Psoas muscle (tissue), 8 donors: ENCODE measurements around the gene ABCA7. TPM values are rescaled to one million over a fixed set of nuclear protein-coding genes. Genes with fewer than 3 reads are reported as not detected.

Source experiments
- ATAC-seq, 4 donors: fragments of 200-7000 bp; cut with Tn5 transposase; one replicate each; pipeline ENCODE4 v1.9.1; 2020; ENCODE audit warnings: moderate library complexity in 3 of 4, mild to moderate bottlenecking in 2 of 4
- DNase-seq, 2 donors: peaks; one replicate each; pipeline ENCODE4 v3.0.0-alpha.2; 2020
- H3K27ac ChIP-seq: fragments of 200-600 bp; one replicate; pipeline ENCODE4 v1.8.0; 2022
- H3K27me3 ChIP-seq, 3 donors: fragments of 200-600 bp in 1 of 3; one replicate each; pipeline versions ENCODE4 v1.6.1 to v1.8.0; 2013 to 2022; ENCODE audit warnings: low read length in 2 of 3, mild to moderate bottlenecking in 2 of 3, moderate library complexity in 1 of 3; ENCODE audit not compliant: insufficient read depth in 3 of 3
- H3K36me3 ChIP-seq, 2 donors: fragments of 200-600 bp in 1 of 2; one replicate each; pipeline versions ENCODE4 v1.6.1 to v1.8.0; 2013 to 2022; ENCODE audit warnings: low read depth in 1 of 2, mild to moderate bottlenecking in 1 of 2, moderate library complexity in 1 of 2; ENCODE audit not compliant: insufficient read depth in 1 of 2
- H3K4me1 ChIP-seq: fragments of 200-600 bp; one replicate; pipeline ENCODE4 v1.8.0; 2022
- H3K4me3 ChIP-seq: fragments of 200-600 bp; one replicate; pipeline ENCODE4 v1.8.0; 2022; ENCODE audit warnings: mild to moderate bottlenecking
- H3K9me3 ChIP-seq: fragments of 200-600 bp; one replicate; pipeline ENCODE4 v1.8.0; 2022
- WGBS, 3 donors: extraction: QIAGEN DNeasy Blood & Tissue Kit; methylation state at CpG; one replicate each; pipeline versions ENCODE4 v1.1.6 to v1.1.7; 2013; 5-methylcytosine and 5-hydroxymethylcytosine counted together
- intact Hi-C, 2 donors: fragments of 100-400 bp; cut with DNase I; formaldehyde crosslinking; loops; one replicate each; pipeline versions ENCODE4 v1.11.0 to v1.14.2; 2022
- polyA plus RNA-seq, 3 donors: library from polyadenylated mRNA; stranded (reverse); fragments of 200-250 nt; gene quantifications; one replicate each; pipeline ENCODE4 v1.2.3, GENCODE V29; 2013
- total RNA-seq, 4 donors: library from RNA; stranded (reverse); fragmentation: NEBNext Ultra II Directional in 2 of 4; extraction: Animal tissue kit (Norgen Biotek cat#: 25700) in 2 of 4; gene quantifications; one replicate each; pipeline versions ENCODE4 v1.2.1 to v1.2.4, GENCODE V29; 2021 to 2023
- TF ChIP-seq, protein P1 (sequence below): fragments of 200-600 bp; IDR thresholded peaks from one replicate; pipeline ENCODE4 v1.8.0; 2022; ENCODE audit warnings: antibody characterized with exemption
- donor health status: healthy with polysubstance abuse.
- donor health status: DM: no; HTN: no; CAD: no; lungs with moderate emphysema.
- donor health status: Bipolar disorder and iron deficiency.
- donor health status: healthy.
- donor health status: DM: yes; HTN: yes; CAD: no.
- donor health status: DM: no; HTN: no; CAD: no.
- donor health status: DM: no; HTN: no; CAD: no.
- donor health status: DM: yes; HTN: yes; CAD: no.

The ABCA7 gene
- total and polyA plus RNA-seq, 7 donors, result 2.6 to 19.5 (median 10.1) TPM

DNA sequence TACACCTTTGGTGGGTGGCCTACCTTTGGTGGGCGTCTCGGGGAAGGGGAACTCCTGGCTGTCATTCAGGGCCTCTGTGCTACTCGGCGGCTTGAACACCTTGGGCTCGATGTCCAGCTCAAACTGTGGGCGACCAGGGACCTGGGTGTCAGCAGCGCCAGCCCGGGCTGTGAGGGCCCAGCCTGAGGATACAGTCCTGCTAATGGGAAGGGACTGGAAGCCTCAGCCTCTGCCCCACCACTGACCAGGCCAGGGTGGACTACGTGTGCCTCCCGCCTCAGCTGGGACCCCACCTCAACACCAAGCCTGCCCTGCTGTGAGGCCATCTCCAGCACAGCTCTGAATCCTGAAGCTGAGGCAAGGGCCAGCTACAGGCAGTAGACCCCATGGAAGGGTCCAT lies 26.7 kb upstream of the ABCA7 start:
- TF ChIP-seq, protein P1, sequence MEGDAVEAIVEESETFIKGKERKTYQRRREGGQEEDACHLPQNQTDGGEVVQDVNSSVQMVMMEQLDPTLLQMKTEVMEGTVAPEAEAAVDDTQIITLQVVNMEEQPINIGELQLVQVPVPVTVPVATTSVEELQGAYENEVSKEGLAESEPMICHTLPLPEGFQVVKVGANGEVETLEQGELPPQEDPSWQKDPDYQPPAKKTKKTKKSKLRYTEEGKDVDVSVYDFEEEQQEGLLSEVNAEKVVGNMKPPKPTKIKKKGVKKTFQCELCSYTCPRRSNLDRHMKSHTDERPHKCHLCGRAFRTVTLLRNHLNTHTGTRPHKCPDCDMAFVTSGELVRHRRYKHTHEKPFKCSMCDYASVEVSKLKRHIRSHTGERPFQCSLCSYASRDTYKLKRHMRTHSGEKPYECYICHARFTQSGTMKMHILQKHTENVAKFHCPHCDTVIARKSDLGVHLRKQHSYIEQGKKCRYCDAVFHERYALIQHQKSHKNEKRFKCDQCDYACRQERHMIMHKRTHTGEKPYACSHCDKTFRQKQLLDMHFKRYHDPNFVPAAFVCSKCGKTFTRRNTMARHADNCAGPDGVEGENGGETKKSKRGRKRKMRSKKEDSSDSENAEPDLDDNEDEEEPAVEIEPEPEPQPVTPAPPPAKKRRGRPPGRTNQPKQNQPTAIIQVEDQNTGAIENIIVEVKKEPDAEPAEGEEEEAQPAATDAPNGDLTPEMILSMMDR, result no peak
- ATAC-seq, result no peak
- WGBS, 3 donors, result 89 to 95% (median 91%) methylated on average over 9 to 10 of the region's 10 CpGs
- intact Hi-C loops, result no loop called here
- Histone ChIP-seq H3K4me3 (no peak overlapping the region), H3K9me3 (no peaks in the 10 kb centered on the region), H3K36me3 (peaks cover 13 to 59% of the 10 kb centered on the region in 2 donors), H3K27ac (no peak overlapping the region), H3K27me3 (no peaks in the 10 kb centered on the region), H3K4me1 (peaks cover 41% of the 10 kb centered on the region)
- DNase-seq, result no peak

DNA sequence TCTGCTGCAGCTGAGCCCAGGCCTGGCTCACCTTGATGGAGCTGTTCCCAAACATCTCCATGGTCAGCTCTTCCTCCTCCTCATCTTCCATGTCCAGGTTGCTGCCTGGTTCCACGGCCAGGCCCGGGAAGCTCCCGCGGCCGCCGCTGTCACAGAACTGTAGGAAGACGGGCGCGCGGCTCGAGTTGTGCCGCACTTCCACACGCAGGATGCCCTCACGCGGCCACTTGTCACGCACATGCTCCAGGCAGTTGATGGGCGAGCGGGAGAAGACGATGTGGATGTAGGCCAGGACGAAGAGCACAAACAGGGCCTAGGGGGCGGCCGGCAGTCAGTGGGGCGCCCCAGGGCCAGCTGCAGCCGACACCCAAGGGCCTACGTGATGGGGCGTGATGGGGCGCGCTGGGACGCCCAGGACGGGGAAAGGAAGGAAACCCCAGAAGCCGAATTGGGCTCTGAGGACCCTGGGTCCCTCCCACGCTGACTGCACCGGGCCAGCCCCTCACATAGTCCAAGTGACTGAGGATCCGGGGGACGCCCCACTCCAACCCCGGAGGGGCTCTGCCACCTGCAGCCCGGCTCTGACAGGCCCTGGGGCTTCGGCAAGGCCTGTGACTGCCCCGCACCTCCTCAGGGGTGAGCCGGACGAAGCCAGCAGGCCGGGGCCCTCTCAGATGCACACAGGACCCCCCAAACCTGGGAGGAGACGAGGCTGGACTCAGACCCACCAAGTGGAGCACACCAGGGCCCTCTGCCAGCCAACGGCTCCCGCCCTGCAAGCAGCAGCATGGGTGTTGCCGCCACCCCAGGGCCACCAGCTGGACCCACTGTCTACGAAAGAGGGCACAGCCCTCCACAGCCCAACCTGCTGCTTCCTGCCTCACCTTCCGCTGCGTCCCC lies 25.5 kb upstream of the ABCA7 start:
- intact Hi-C loops, result no loop called here
- peaks cover 13 to 50% of the 10 kb centered on the region in 2 donors for H3K36me3 ChIP-seq

DNA sequence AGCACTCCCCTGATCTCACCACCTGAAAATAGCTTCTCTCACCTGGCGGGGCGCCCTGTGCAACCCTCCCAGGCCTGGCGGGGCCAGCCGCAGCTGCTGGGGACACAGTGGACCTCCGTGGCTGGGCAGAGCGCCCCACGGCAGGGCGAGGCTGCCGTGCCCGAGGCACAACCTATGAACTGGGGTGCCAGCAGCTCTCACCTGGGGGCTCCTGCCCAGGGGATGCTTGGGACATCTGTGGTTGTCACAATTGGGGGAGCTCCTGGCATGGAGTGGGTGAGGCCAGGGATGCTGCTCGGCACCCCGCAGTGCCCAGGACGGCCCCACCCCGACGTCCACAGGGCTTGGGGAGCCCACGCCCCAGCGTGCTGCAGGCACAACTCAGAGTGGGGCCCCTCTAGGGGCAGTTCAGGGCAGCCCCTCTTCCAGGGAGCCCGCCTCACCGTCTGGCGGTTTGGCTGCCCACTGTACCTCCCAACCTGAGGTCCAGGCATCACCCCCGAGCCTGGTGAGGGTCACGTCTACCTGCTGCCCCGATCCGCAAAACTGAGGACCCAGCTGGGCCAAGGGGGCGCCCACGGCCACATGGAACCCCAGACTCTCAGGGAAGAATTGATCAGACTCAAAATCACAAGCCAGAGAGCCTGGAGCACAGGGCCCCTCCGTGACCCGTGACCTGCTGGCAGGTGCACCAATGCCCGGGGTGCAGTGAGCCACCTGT lies 24.7 kb upstream of the ABCA7 start:
- Histone ChIP-seq H3K4me1 (peaks cover 57% of the 10 kb centered on the region), H3K27me3 (no peaks in the 10 kb centered on the region), H3K27ac (no peak overlapping the region), H3K4me3 (peak overlapping the region; percentile 88), H3K36me3 (peaks cover 8 to 42% of the 10 kb centered on the region in 2 donors), H3K9me3 (no peaks in the 10 kb centered on the region)
- DNase-seq, result peak in 1 of 2 donors; percentile 59
- TF ChIP-seq, protein P1, result no peak
- 72 to 85% (median 82%) methylated on average over 29 of the region's 29 CpGs for WGBS, 3 donors
- intact Hi-C loops, result no loop called here
- no peak for ATAC-seq

More for the DNA sequence above, 25.5 kb upstream of the ABCA7 start:
- DNase-seq (peak in 1 of 2 donors; percentile 45), ATAC-seq (no peak)
- Histone ChIP-seq H3K4me1 (peaks cover 52% of the 10 kb centered on the region), H3K27me3 (no peaks in the 10 kb centered on the region), H3K27ac (no peak overlapping the region), H3K4me3 (no peak overlapping the region), H3K9me3 (no peaks in the 10 kb centered on the region)
- 91 to 92% (median 91%) methylated on average over 47 to 49 of the region's 49 CpGs for WGBS, 3 donors
- TF ChIP-seq, protein P1, result no peak

DNA sequence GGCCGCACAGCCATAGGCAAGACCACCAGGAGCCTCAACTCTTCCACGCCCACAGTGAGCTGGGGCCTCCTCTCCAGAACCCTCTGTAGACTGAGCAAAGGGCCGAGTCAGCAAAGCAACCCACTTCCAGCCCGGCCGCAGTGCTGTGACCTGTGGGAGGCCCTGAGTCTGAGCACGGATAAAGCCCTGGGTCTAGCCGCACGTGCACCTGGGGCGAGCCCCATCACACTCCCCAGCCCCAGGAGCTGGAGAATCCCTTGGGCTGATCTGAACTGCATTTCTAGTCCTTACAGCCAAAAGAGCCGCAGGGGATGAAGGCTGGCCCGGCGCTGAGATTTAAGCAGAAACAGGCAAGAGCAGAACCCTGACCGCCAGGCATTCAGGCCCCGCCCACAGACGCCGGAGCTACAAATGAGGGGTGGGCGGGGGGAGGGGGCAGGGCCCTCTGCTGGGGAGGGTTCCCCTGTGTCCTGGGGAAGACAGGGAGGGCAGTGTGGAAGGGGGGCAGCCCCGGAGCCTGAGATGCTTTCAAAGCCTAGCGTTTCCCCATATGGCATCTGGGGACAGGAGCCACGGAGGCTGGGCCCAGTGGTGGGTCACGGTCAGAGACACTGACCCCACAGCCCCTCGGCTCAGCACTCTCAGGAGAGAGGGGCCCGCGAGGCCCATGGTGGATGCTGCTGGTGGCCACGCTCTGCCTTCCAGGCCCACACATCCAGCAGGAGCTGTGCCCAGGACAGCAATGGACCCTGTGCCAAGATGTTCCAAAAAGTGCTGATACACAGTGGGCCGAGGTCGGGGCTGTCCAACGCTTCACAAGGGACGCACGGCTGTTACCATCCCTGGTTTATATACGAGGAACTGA lies 23.9 kb upstream of the ABCA7 start:
- H3K27me3 ChIP-seq, result no peaks in the 10 kb centered on the region
- intact Hi-C loops, result no loop called here
- 56 to 60% (median 57%) methylated on average over 27 to 31 of the region's 31 CpGs for WGBS, 3 donors
- peaks cover 57% of the 10 kb centered on the region for H3K4me1 ChIP-seq
- ATAC-seq (no peak), DNase-seq (peak in 1 of 2 donors; percentile 53)
- TF ChIP-seq, protein P1, result no peak
- no peaks in the 10 kb centered on the region for H3K9me3 ChIP-seq
- H3K36me3 ChIP-seq, result peaks cover 3 to 34% of the 10 kb centered on the region in 2 donors
- H3K27ac ChIP-seq, result peak overlapping the region; percentile 63
- peak overlapping the region; percentile 88 for H3K4me3 ChIP-seq
